H9 (cell line): ENCODE measurements around the gene LILRB1. TPM values are rescaled to one million over a fixed set of nuclear protein-coding genes. Genes with fewer than 3 reads are reported as not detected.

Experiments
- DNase-seq: peaks from one replicate; pipeline ENCODE4 v3.0.0-alpha.2; 2017
- H2AFZ ChIP-seq: one replicate; pipeline ENCODE4 v1.6.1; 2013; ENCODE audit warnings: mild to moderate bottlenecking, low read length, control low read depth, moderate library complexity
- H2AK5ac ChIP-seq: 2 replicates; pipeline ENCODE4 v1.6.1; 2013; ENCODE audit warnings: low read length, control low read depth, mixed read lengths; ENCODE audit not compliant: insufficient read length
- H2BK120ac ChIP-seq: one replicate; pipeline ENCODE4 v1.6.1; 2013; ENCODE audit warnings: low read depth, mild to moderate bottlenecking, low read length, control low read depth, inconsistent platforms; ENCODE audit not compliant: poor library complexity, severe bottlenecking
- H2BK12ac ChIP-seq: 2 replicates; pipeline ENCODE4 v1.6.1; 2013; ENCODE audit warnings: low read length, control low read depth, mixed read lengths, low read depth; ENCODE audit not compliant: insufficient read length
- H2BK15ac ChIP-seq: 2 replicates; pipeline ENCODE4 v1.6.1; 2013; ENCODE audit warnings: low read depth, low read length, control low read depth
- H2BK20ac ChIP-seq: one replicate; pipeline ENCODE4 v1.6.1; 2013; ENCODE audit warnings: low read depth, mild to moderate bottlenecking, low read length, control low read depth, inconsistent platforms; ENCODE audit not compliant: poor library complexity, severe bottlenecking
- H2BK5ac ChIP-seq: 2 replicates; pipeline ENCODE4 v1.6.1; 2013; ENCODE audit warnings: low read length, control low read depth, mixed read lengths; ENCODE audit not compliant: insufficient read length
- H3K14ac ChIP-seq: 2 replicates; pipeline ENCODE4 v1.6.1; 2013; ENCODE audit warnings: low read length, control low read depth; ENCODE audit not compliant: insufficient read depth
- H3K18ac ChIP-seq: 2 replicates; pipeline ENCODE4 v1.6.1; 2013; ENCODE audit warnings: low read depth, mild to moderate bottlenecking, mixed read lengths, low read length, control low read depth; ENCODE audit not compliant: insufficient read length
- H3K23ac ChIP-seq: 2 replicates; pipeline ENCODE4 v1.6.1; 2013; ENCODE audit warnings: low read length, control low read depth, mixed read lengths, low read depth; ENCODE audit not compliant: insufficient read length
- H3K23me2 ChIP-seq: 2 replicates; pipeline ENCODE4 v1.6.1; 2013; ENCODE audit warnings: low read depth, mild to moderate bottlenecking, mixed read lengths, low read length, control low read depth; ENCODE audit not compliant: insufficient read length, poor library complexity, severe bottlenecking
- H3K27ac ChIP-seq: 2 replicates; pipeline ENCODE4 v1.5.1; 2013; ENCODE audit warnings: low read length, control low read depth, mixed read lengths, low read depth; ENCODE audit not compliant: insufficient read length
- H3K27me3 ChIP-seq: 2 replicates; pipeline ENCODE4 v1.6.1; 2013; ENCODE audit warnings: low read length, control low read depth, inconsistent platforms; ENCODE audit not compliant: insufficient read depth
- H3K4ac ChIP-seq: 2 replicates; pipeline ENCODE4 v1.6.1; 2013; ENCODE audit warnings: low read depth, mild to moderate bottlenecking, control low read depth, inconsistent platforms, low read length, moderate library complexity
- H3K4me1 ChIP-seq: 2 replicates; pipeline ENCODE4 v1.6.1; 2013; ENCODE audit warnings: low read length, control low read depth, inconsistent platforms; ENCODE audit not compliant: insufficient read depth
- H3K4me2 ChIP-seq: 2 replicates; pipeline ENCODE4 v1.6.1; 2013; ENCODE audit warnings: low read length, control low read depth, mixed read lengths; ENCODE audit not compliant: insufficient read length, insufficient read depth
- H3K56ac ChIP-seq: 2 replicates; pipeline ENCODE4 v1.6.1; 2013; ENCODE audit warnings: low read depth, mild to moderate bottlenecking, mixed read lengths, low read length, control low read depth; ENCODE audit not compliant: insufficient read length
- H3K79me1 ChIP-seq: 2 replicates; pipeline ENCODE4 v1.6.1; 2013; ENCODE audit warnings: low read depth, mild to moderate bottlenecking, moderate library complexity, low read length, control low read depth, inconsistent platforms; ENCODE audit not compliant: insufficient read depth, poor library complexity, severe bottlenecking
- H3K79me2 ChIP-seq: 2 replicates; pipeline ENCODE4 v1.6.1; 2013; ENCODE audit warnings: low read length, control low read depth, inconsistent platforms; ENCODE audit not compliant: insufficient read depth
- H3K9ac ChIP-seq: 2 replicates; pipeline ENCODE4 v1.6.1; 2013; ENCODE audit warnings: low read length, control low read depth, mixed read lengths; ENCODE audit not compliant: insufficient read length; ENCODE audit errors: extremely low read depth
- H3K9me3 ChIP-seq: one replicate; pipeline ENCODE4 v1.6.1; 2013; ENCODE audit warnings: low read depth, low read length, inconsistent platforms; ENCODE audit not compliant: control insufficient read depth
- H3T11ph ChIP-seq: one replicate; pipeline ENCODE4 v1.6.1; 2013; ENCODE audit warnings: mild to moderate bottlenecking, low read length, control low read depth, inconsistent platforms
- H4K20me1 ChIP-seq: one replicate; pipeline ENCODE4 v1.6.1; 2013; ENCODE audit not compliant: control insufficient read depth, insufficient read length, insufficient read depth
- H4K5ac ChIP-seq: 2 replicates; pipeline ENCODE4 v1.6.1; 2013; ENCODE audit warnings: low read depth, mild to moderate bottlenecking, mixed read lengths, low read length, control low read depth; ENCODE audit not compliant: insufficient read length
- H4K8ac ChIP-seq: replicated peaks from 2 replicates; pipeline ENCODE4 v1.6.1; 2013; ENCODE audit warnings: low read length, control low read depth, mixed read lengths, low read depth; ENCODE audit not compliant: insufficient read length
- H4K91ac ChIP-seq: 2 replicates; pipeline ENCODE4 v1.6.1; 2013; ENCODE audit warnings: low read depth, mild to moderate bottlenecking, moderate library complexity, mixed read lengths, low read length, control low read depth; ENCODE audit not compliant: insufficient read length
- H3K27ac Mint-ChIP-seq, 3 experiments: 2 replicates in 2 of 3; 3 replicates in 1 of 3; pipeline ENCODE4 v1.8.0; 2020 to 2021; ENCODE audit warnings: mixed read lengths in 3 of 3, mild to moderate bottlenecking in 1 of 3, moderate library complexity in 1 of 3
- H3K27me3 Mint-ChIP-seq: 2 replicates; pipeline ENCODE4 v1.8.0; 2021; ENCODE audit warnings: low read depth, mild to moderate bottlenecking, moderate library complexity, mixed read lengths
- H3K36me3 Mint-ChIP-seq, 3 experiments: 2 replicates in 2 of 3; 3 replicates in 1 of 3; pipeline ENCODE4 v1.8.0; 2020 to 2021; ENCODE audit warnings: low read depth in 3 of 3, mixed read lengths in 3 of 3; ENCODE audit not compliant: insufficient read depth in 1 of 3
- H3K4me1 Mint-ChIP-seq, 2 experiments: 2 replicates each; pipeline ENCODE4 v1.8.0; 2020; ENCODE audit warnings: mixed read lengths in 2 of 2
- H3K4me3 Mint-ChIP-seq, 2 experiments: 2 replicates in 1 of 2; 3 replicates in 1 of 2; pipeline ENCODE4 v1.8.0; 2020 to 2021; ENCODE audit warnings: mild to moderate bottlenecking in 2 of 2, mixed read lengths in 2 of 2, moderate library complexity in 1 of 2
- H3K9me3 Mint-ChIP-seq, 2 experiments: 2 replicates in 1 of 2; 3 replicates in 1 of 2; pipeline ENCODE4 v1.8.0; 2020; ENCODE audit warnings: mild to moderate bottlenecking in 2 of 2, mixed read lengths in 2 of 2, moderate library complexity in 1 of 2
- CTCF ChIP-seq: fragments of 200-600 bp; sonication (generic); conservative IDR thresholded peaks from 3 replicates; pipeline ENCODE4 v1.8.0; 2021; ENCODE audit warnings: antibody characterized with exemption, mild to moderate bottlenecking
- WGBS: extraction: QIAGEN DNeasy Blood & Tissue Kit; methylation state at CpG from one replicate; pipeline ENCODE4 v1.1.7; 2013; ENCODE audit warnings: missing lambda C conversion rate, low lambda C conversion rate, mixed read lengths; ENCODE audit not compliant: insufficient read length; ENCODE audit errors: extremely low coverage; 5-methylcytosine and 5-hydroxymethylcytosine counted together
- total RNA-seq: library from RNA; stranded (reverse); gene quantifications from 2 replicates; pipeline ENCODE4 v1.2.1, GENCODE V29; 2021

LILRB1 gene
- total RNA-seq, 1 experiment from 2014 or later = not detected

- Mint-ChIP-seq H3K27ac (no peak overlapping the region), H3K4me3 (no peak overlapping the region), H3K36me3 (peaks cover 6 to 21% (median 13%) of the 10 kb centered on the region in 3 experiments; a peak in 5 of 7 replicates), H3K9me3 (peaks cover 82 to 100% of the 10 kb centered on the region in 2 experiments), H3K27me3 (peaks cover 2% of the 10 kb centered on the region; the same call in 1 of the 2 replicates), H3K4me1 (no peaks in the 10 kb centered on the region)
- H2BK120ac ChIP-seq = no peak overlapping the region
- H3K4me2 ChIP-seq = no peak overlapping the region
- no peaks in the 10 kb centered on the region for H3K27me3 ChIP-seq
- no peak overlapping the region for H3K9ac ChIP-seq
- no peak overlapping the region for H2BK20ac ChIP-seq
- H3T11ph ChIP-seq = no peak overlapping the region
- no peak overlapping the region for H2AFZ ChIP-seq
- H2BK5ac ChIP-seq = no peak overlapping the region
- no peak overlapping the region for H4K91ac ChIP-seq
- H2BK12ac ChIP-seq = no peak overlapping the region
- no peak overlapping the region for H3K14ac ChIP-seq
- H3K23ac ChIP-seq = no peak overlapping the region
- H3K18ac ChIP-seq = no peak overlapping the region
- H3K4me1 ChIP-seq = no peaks in the 10 kb centered on the region
- H3K4ac ChIP-seq = no peak overlapping the region
- no peaks in the 10 kb centered on the region for H4K20me1 ChIP-seq
- H3K79me1 ChIP-seq = no peaks in the 10 kb centered on the region
- WGBS = no CpG with 5 or more reads among the region's 12 CpGs
- no peaks in the 10 kb centered on the region for H3K79me2 ChIP-seq
- H3K27ac ChIP-seq = no peak overlapping the region
- H2AK5ac ChIP-seq = no peak overlapping the region
- H4K5ac ChIP-seq = no peak overlapping the region
- H3K56ac ChIP-seq = no peak overlapping the region
- no peak overlapping the region for H4K8ac ChIP-seq
- DNase-seq = no peak
- H3K23me2 ChIP-seq = no peaks in the 10 kb centered on the region
- peaks cover 88% of the 10 kb centered on the region for H3K9me3 ChIP-seq
- TF ChIP-seq CTCF = no peak
- no peak overlapping the region for H2BK15ac ChIP-seq
Measured at GRCh38 chr19:54667217-54667616, 36.9 kb downstream of the LILRB1 start.
